ACC112 (cell line): Measurements from ENCODE around the gene SHB.
"Not testable (repeated sequence)": the region's sequence is repeated elsewhere in the genome, so short reads cannot be mapped to it uniquely, and the experiment has no call there.

Experiments used
- H2AFZ ChIP-seq: fragments of 200-600 bp; sonication (generic); one replicate; pipeline ENCODE4 v1.6.0; 2017; ENCODE audit warnings: antibody characterized with exemption, low read length; ENCODE audit not compliant: unreplicated experiment
- H3K27ac ChIP-seq: fragments of 200-600 bp; sonication (generic); 2 replicates; pipeline ENCODE4 v1.5.1; 2014; ENCODE audit warnings: low read depth, mild to moderate bottlenecking, antibody characterized with exemption, low read length, moderate library complexity
- H3K27me3 ChIP-seq: fragments of 200-600 bp; sonication (generic); 2 replicates; pipeline ENCODE4 v1.6.1; 2014; ENCODE audit warnings: mild to moderate bottlenecking, antibody characterized with exemption, low read length, moderate library complexity, mixed read lengths; ENCODE audit not compliant: insufficient read depth
- H3K36me3 ChIP-seq: fragments of 200-600 bp; sonication (generic); 2 replicates; pipeline ENCODE4 v1.6.1; 2016; ENCODE audit warnings: mild to moderate bottlenecking, antibody characterized with exemption, low read length, moderate library complexity, mixed read lengths; ENCODE audit not compliant: insufficient read depth
- H3K4me1 ChIP-seq: fragments of 200-600 bp; sonication (generic); one replicate; pipeline ENCODE4 v1.6.1; 2016; ENCODE audit warnings: low read length, mixed read lengths; ENCODE audit not compliant: insufficient read depth, unreplicated experiment, control insufficient read depth
- H3K4me3 ChIP-seq: fragments of 200-600 bp; sonication (generic); 2 replicates; pipeline ENCODE4 v1.5.1; 2014; ENCODE audit warnings: mild to moderate bottlenecking, low read depth, low read length
- H3K79me2 ChIP-seq: fragments of 200-600 bp; sonication (generic); one replicate; pipeline ENCODE4 v1.6.0; 2016; ENCODE audit warnings: low read length; ENCODE audit not compliant: control insufficient read depth, unreplicated experiment, insufficient read depth

The SHB gene

DNA sequence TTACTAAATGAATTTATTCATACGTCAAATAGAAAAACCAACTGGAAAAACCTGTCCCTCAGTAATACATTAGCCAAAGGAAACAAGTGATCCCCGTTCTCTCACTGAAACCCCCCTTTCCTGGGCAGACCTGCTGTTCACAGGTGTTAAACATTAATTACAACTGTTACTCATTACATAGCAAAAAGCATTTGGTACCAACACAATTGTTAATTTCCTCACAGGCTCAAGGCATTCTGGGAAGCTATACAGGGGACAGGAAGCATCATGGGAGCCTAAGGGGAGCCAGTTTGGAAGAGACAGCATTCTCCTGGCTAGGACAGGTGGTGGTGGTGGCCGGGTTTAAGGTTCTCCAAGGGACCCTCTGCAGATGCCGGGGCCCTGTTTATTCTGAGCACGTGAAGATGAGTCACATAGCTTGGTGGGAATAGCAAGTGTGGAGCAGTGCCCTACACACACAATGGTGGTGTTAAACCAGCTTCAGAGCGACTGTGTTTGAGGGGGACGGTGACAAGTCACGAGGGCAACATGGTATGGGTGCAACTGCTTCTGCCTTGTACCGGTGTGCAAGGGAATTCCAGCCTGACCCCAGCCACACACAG is 102.5 kb downstream of the SHB start:
- Histone ChIP-seq H3K4me3 (no peak overlapping the region), H3K79me2 (peaks cover 32% of the 10 kb centered on the region), H2AFZ (no peak overlapping the region), H3K4me1 (peaks cover 74% of the 10 kb centered on the region), H3K27ac (peak overlapping the region; percentile 99), H3K36me3 (peaks cover 5% of the 10 kb centered on the region; the same call in 1 of the 2 replicates), H3K27me3 (no peaks in the 10 kb centered on the region)

GRCh38 chr9:37965676-37966345 is 103.2 kb downstream of the SHB start:
- H2AFZ ChIP-seq, H3K4me3 ChIP-seq, H3K27me3 ChIP-seq, H3K36me3 ChIP-seq: not testable (repeated sequence)
- Histone ChIP-seq H3K27ac (peak overlapping the region; percentile 99), H3K4me1 (peaks cover 68% of the 10 kb centered on the region), H3K79me2 (peaks cover 30% of the 10 kb centered on the region)

- Histone ChIP-seq H3K4me3 (0 out of 2 replicates have a peak overlapping the region, but pooled peaks have one; percentile 2), H3K27me3 (no peaks in the 10 kb centered on the region), H3K79me2 (peaks cover 30% of the 10 kb centered on the region), H3K27ac (peak overlapping the region; percentile 99), H2AFZ (no peak overlapping the region), H3K36me3 (peaks cover 5% of the 10 kb centered on the region; the same call in 1 of the 2 replicates), H3K4me1 (peaks cover 67% of the 10 kb centered on the region)
Measured at GRCh38 chr9:37965116-37965515, 103.9 kb downstream of the SHB start.

DNA sequence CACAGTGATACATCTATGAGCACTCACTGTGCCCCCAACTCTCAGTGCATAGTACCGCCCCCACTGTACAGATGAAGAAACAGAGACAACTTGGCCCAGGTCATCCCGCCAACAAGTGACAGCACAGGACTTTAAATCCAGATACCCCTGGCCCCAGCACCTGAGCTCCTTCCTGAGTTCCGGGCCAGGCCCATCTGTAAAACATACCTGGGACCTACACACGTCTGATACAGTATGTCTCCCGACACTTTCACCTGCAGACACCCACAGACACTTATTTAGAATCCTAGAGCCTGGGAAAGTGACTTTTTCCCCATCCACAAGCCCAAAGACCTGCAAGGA is 104.3 kb downstream of the SHB start:
- Histone ChIP-seq H3K79me2 (peaks cover 28% of the 10 kb centered on the region), H2AFZ (no peak overlapping the region), H3K27ac (peak overlapping the region; percentile 99), H3K27me3 (no peaks in the 10 kb centered on the region), H3K36me3 (peaks cover 5% of the 10 kb centered on the region; the same call in 1 of the 2 replicates), H3K4me1 (peaks cover 64% of the 10 kb centered on the region), H3K4me3 (0 out of 2 replicates have a peak overlapping the region, but pooled peaks have one; percentile 2)

- peaks cover 29% of the 10 kb centered on the region for H3K79me2 ChIP-seq
Measured at GRCh38 chr9:37963936-37964739, 104.9 kb downstream of the SHB start.

GRCh38 chr9:37961351-37961750 is 107.7 kb downstream of the SHB start:
- H3K27ac ChIP-seq = no peak overlapping the region
- no peaks in the 10 kb centered on the region for H3K36me3 ChIP-seq
- H2AFZ ChIP-seq = no peak overlapping the region
- H3K79me2 ChIP-seq = peaks cover 15% of the 10 kb centered on the region
- peaks cover 31% of the 10 kb centered on the region for H3K4me1 ChIP-seq
- H3K27me3 ChIP-seq = no peaks in the 10 kb centered on the region
- H3K4me3 ChIP-seq = no peak overlapping the region

More at GRCh38 chr9:37963936-37964739, 104.9 kb downstream of the SHB start:
- H2AFZ ChIP-seq = no peak overlapping the region
- peak overlapping the region; percentile 17 for H3K4me3 ChIP-seq
- H3K27me3 ChIP-seq = no peaks in the 10 kb centered on the region
- H3K36me3 ChIP-seq = peaks cover 5% of the 10 kb centered on the region; the same call in 1 of the 2 replicates
- peak overlapping the region; percentile 99 for H3K27ac ChIP-seq
- H3K4me1 ChIP-seq = peaks cover 58% of the 10 kb centered on the region

- H3K79me2 ChIP-seq = peaks cover 14% of the 10 kb centered on the region
- no peaks in the 10 kb centered on the region for H3K27me3 ChIP-seq
- H3K4me1 ChIP-seq = peaks cover 23% of the 10 kb centered on the region
- no peak overlapping the region for H3K27ac ChIP-seq
- H3K4me3 ChIP-seq = no peak overlapping the region
- H2AFZ ChIP-seq = no peak overlapping the region
- H3K36me3 ChIP-seq = no peaks in the 10 kb centered on the region
Measured at GRCh38 chr9:37960631-37961030, 108.4 kb downstream of the SHB start.

DNA sequence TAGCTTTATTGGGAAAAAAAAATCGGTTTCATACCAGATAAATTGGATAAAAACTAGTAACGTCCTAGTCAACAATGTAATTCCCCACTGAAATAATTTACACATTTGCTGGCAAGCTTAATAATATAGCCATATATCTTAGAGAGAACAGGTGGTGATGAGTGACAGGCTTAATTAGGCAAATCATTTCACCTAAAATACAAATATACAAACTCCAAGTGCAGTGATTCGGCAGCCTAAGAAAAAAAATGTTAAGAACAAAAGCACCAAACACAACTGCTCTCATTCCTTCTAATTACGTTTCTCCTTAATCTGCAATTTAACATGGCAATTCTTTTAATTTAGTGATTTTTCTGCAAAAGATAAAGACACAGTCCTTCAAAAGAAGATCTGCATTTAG is 109.1 kb downstream of the SHB start:
- H3K4me1 ChIP-seq = peaks cover 18% of the 10 kb centered on the region
- H3K4me3 ChIP-seq = no peak overlapping the region
- H3K36me3 ChIP-seq = peaks cover under 1% of the 10 kb centered on the region; the same call in 1 of the 2 replicates
- H3K27me3 ChIP-seq = no peaks in the 10 kb centered on the region
- peaks cover 14% of the 10 kb centered on the region for H3K79me2 ChIP-seq
- no peak overlapping the region for H3K27ac ChIP-seq
- H2AFZ ChIP-seq = no peak overlapping the region

- Histone ChIP-seq H3K27ac (no peak overlapping the region), H3K79me2 (peaks cover 9% of the 10 kb centered on the region), H3K36me3 (peaks cover 5% of the 10 kb centered on the region; the same call in 1 of the 2 replicates), H3K4me3 (no peak overlapping the region), H3K4me1 (peaks cover 18% of the 10 kb centered on the region), H3K27me3 (no peaks in the 10 kb centered on the region), H2AFZ (no peak overlapping the region)
Measured at GRCh38 chr9:37958154-37958553, 110.9 kb downstream of the SHB start.

DNA sequence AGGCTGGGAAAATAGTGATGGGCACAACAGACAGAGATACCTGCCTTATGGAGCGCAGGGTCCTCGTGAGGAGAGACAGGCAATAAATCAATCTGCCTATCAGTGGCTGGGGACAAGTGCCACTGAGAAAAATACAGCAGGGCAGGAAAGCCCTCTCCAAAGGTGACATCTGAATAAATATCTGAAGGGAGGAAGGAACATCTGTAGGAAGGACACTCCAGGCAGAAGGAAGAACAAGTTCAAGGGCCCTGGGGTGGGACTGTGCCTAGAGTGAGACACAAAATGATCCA is 111.4 kb downstream of the SHB start:
- H3K27ac ChIP-seq = peak overlapping the region; percentile 99; the same call in 1 of the 2 replicates
- peaks cover 7% of the 10 kb centered on the region; the same call in 1 of the 2 replicates for H3K36me3 ChIP-seq
- no peak overlapping the region for H2AFZ ChIP-seq
- no peak overlapping the region for H3K4me3 ChIP-seq
- H3K27me3 ChIP-seq = no peaks in the 10 kb centered on the region
- H3K79me2 ChIP-seq = peaks cover 4% of the 10 kb centered on the region
- peaks cover 23% of the 10 kb centered on the region for H3K4me1 ChIP-seq
